BLaER1 (cell line): ENCODE data around the gene DMWD.
A peak's percentile ranks its signal among the peaks of the same experiment; 100 is the strongest.
"Not testable (repeated sequence)": the region's sequence is repeated elsewhere in the genome, so short reads cannot be mapped to it uniquely, and the experiment has no call there.

ENCODE experiments used
- H3K27ac ChIP-seq: shearing (Covaris generic); formaldehyde crosslinking; 2 replicates; pipeline ENCODE4 v1.8.1; 2022
- H3K27me3 ChIP-seq: shearing (Covaris generic); formaldehyde crosslinking; 2 replicates; pipeline ENCODE4 v1.8.1; 2022
- H3K36me3 ChIP-seq: shearing (Covaris generic); formaldehyde crosslinking; 2 replicates; pipeline ENCODE4 v1.8.1; 2022
- H3K4me1 ChIP-seq: shearing (Covaris generic); formaldehyde crosslinking; 2 replicates; pipeline ENCODE4 v1.8.1; 2022
- H3K4me2 ChIP-seq: shearing (Covaris generic); formaldehyde crosslinking; 2 replicates; pipeline ENCODE4 v1.8.1; 2022
- H3K4me3 ChIP-seq: shearing (Covaris generic); formaldehyde crosslinking; 2 replicates; pipeline ENCODE4 v1.8.1; 2022
- H3K9ac ChIP-seq: shearing (Covaris generic); formaldehyde crosslinking; 2 replicates; pipeline ENCODE4 v1.8.1; 2022
- H3K9me3 ChIP-seq: shearing (Covaris generic); formaldehyde crosslinking; 2 replicates; pipeline ENCODE4 v1.8.1; 2022
- H4K20me1 ChIP-seq: shearing (Covaris generic); formaldehyde crosslinking; 2 replicates; pipeline ENCODE4 v1.8.1; 2022
- Cebpa-rat ChIP-seq: shearing (Covaris generic); IDR thresholded peaks from 2 replicates; pipeline ENCODE4 v1.8.1; 2022

DMWD gene

DNA sequence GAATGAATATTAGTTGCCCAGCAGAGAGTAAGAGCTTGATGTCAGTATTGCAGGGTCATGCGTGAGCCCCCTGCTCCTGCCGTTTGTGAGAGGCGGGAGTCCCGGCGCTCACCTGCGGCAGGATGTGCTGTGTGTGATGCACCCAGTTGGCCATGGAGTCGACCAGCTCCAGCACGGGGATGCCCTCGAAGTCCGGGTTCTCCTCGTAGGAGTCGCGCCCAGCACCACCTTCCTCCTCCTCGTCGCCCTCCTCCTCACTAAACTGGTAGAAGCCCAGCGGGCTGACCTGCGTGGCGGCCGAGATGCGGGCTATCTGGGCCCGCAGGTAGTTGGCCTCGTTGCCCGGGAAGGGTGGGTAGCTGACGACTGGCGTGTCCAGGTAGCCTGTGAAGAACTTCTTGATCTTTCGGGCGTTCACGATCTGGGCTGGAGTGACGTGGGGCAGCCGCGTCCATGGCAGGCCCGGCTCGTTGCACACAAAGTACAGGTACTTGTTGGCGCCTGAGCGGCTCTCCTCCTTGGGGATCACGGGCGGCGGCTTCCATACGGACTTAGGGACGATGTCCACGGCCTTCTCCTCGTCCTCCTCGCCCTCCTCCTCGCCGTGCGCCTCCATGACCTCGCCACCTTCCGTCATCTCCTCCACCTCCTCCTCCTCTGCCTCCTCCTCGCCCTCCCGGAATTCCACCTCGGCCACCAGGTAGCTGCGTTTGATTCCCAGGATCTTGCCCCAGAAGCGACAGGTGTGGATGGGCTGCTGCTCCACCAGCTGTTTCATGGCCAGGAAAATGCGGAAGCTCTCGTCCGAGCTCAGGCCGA is 11.7 kb upstream of the DMWD start:
- no peak for TF ChIP-seq Cebpa-rat
- Histone ChIP-seq H4K20me1 (peaks cover 12% of the 10 kb centered on the region), H3K4me1 (peaks cover 31% of the 10 kb centered on the region), H3K36me3 (no peaks in the 10 kb centered on the region), H3K4me3 (no peak overlapping the region), H3K9me3 (no peaks in the 10 kb centered on the region), H3K4me2 (no peak overlapping the region), H3K27me3 (no peaks in the 10 kb centered on the region), H3K27ac (no peak overlapping the region), H3K9ac (no peak overlapping the region)

GRCh38 chr19:45801603-45802175 is 9.0 kb upstream of the DMWD start:
- Histone ChIP-seq H3K27me3 (no peaks in the 10 kb centered on the region), H4K20me1 (peaks cover 14% of the 10 kb centered on the region), H3K4me2 (peak overlapping the region; percentile 28; the same call in 1 of the 2 replicates), H3K27ac (no peak overlapping the region), H3K9ac (no peak overlapping the region), H3K4me3 (no peak overlapping the region), H3K4me1 (peaks cover 34% of the 10 kb centered on the region), H3K9me3 (no peaks in the 10 kb centered on the region), H3K36me3 (no peaks in the 10 kb centered on the region)
- TF ChIP-seq Cebpa-rat, result no peak

- Histone ChIP-seq H3K9me3 (no peaks in the 10 kb centered on the region), H3K9ac (no peak overlapping the region), H3K4me1 (peaks cover 34% of the 10 kb centered on the region), H3K27ac (no peak overlapping the region; the same call in 1 of the 2 replicates), H3K27me3 (no peaks in the 10 kb centered on the region), H3K4me3 (no peak overlapping the region), H4K20me1 (peaks cover 14% of the 10 kb centered on the region), H3K4me2 (peak overlapping the region; percentile 80), H3K36me3 (no peaks in the 10 kb centered on the region)
- TF ChIP-seq Cebpa-rat, result no peak
Measured at GRCh38 chr19:45800070-45800553, 7.5 kb upstream of the DMWD start.

DNA sequence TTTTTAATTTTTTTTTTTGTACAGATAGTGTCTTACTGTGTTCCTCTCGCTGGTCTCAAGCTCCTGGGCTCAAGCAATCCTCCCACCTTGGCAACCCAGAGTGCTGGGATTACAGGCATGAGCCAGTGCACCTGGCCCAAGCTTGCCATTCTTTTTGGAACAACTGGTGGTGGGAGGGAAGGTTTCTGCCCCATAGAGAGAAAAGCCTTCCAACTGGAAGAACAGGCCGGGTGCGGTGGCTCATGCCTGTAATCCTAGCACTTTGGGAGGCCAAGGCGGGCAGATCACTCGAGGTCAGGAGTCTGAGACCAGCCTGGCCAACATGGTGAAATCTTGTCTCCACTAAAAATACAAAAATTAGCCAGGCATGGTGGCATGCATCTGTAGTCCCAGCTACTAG is 6.9 kb upstream of the DMWD start:
- not testable (repeated sequence) for H3K27me3 ChIP-seq, H3K27ac ChIP-seq, H3K4me3 ChIP-seq, H3K36me3 ChIP-seq, H3K9me3 ChIP-seq
- Histone ChIP-seq H3K9ac (peak overlapping the region; percentile 32; the same call in 1 of the 2 replicates), H4K20me1 (peaks cover 14% of the 10 kb centered on the region), H3K4me1 (peaks cover 34% of the 10 kb centered on the region), H3K4me2 (peak overlapping the region; percentile 80)

DNA sequence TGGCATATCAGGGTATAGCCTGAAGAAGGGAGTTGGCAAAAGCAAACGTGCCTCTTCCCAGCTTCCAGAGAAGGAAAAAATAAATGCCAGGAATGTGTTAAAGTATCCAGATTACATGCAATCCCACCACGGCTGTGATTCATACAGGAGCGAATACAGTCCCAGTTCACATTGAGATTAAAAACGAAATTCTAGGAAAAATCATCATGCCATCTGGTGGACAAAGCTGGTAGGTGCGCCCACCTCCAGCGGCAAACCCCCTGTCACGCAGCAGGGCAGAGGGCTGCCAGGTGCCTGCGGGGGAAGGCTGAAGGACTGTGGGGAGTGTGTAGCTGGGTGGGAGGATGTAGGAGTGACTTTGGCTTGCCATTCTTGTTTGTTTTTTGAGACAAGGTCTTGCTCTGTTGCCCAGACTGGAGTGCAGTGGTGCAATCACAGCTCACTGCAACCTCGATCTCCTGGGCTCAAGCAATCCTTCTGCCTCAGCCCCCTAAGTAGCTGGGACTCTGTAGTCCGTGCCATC is 6.4 kb upstream of the DMWD start:
- H4K20me1 ChIP-seq, result peaks cover 14% of the 10 kb centered on the region
- no peak overlapping the region for H3K4me3 ChIP-seq
- H3K4me2 ChIP-seq, result peak overlapping the region; percentile 80
- peaks cover 35% of the 10 kb centered on the region for H3K4me1 ChIP-seq
- no peak overlapping the region; the same call in 1 of the 2 replicates for H3K9ac ChIP-seq
- peak; percentile 63 for TF ChIP-seq Cebpa-rat
- no peaks in the 10 kb centered on the region for H3K27me3 ChIP-seq
- no peaks in the 10 kb centered on the region for H3K36me3 ChIP-seq
- H3K27ac ChIP-seq, result no peak overlapping the region; the same call in 1 of the 2 replicates
- H3K9me3 ChIP-seq, result no peaks in the 10 kb centered on the region

GRCh38 chr19:45794627-45795026 is 2.0 kb upstream of the DMWD start:
- Histone ChIP-seq H3K4me3 (no peak overlapping the region), H3K4me1 (peaks cover 45% of the 10 kb centered on the region), H3K4me2 (no peak overlapping the region), H3K27ac (no peak overlapping the region), H4K20me1 (peaks cover 33% of the 10 kb centered on the region), H3K27me3 (peaks cover 2% of the 10 kb centered on the region), H3K9ac (no peak overlapping the region), H3K36me3 (peaks cover 4% of the 10 kb centered on the region), H3K9me3 (no peaks in the 10 kb centered on the region)
- TF ChIP-seq Cebpa-rat, result no peak

DNA sequence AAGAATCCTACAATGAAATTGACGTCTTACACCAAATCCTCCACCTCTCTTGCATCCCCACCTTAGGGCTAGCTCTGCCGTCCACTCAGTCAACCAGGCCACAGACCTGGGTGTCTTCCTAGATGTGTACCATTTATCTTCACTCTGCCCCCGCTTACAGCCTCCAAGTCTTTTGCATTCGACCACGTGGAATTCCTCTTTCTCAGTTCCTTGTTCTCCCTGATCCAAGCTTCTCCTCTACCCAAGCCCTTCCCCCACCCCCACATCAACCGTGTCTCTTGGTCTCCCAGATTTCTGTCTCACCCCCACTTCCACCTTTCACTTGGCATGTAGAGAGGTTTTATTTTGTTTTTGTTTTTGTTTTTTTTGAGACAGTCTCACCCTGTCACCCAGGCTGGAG is 1.2 kb upstream of the DMWD start:
- Histone ChIP-seq H3K27me3 (peaks cover 10% of the 10 kb centered on the region), H3K27ac (no peak overlapping the region), H3K9me3 (no peaks in the 10 kb centered on the region), H3K4me1 (peaks cover 37% of the 10 kb centered on the region), H4K20me1 (peaks cover 35% of the 10 kb centered on the region), H3K4me3 (no peak overlapping the region), H3K9ac (no peak overlapping the region), H3K4me2 (peak overlapping the region; percentile 75; the same call in 1 of the 2 replicates), H3K36me3 (peaks cover 12% of the 10 kb centered on the region)
- TF ChIP-seq Cebpa-rat, result no peak

- H3K27ac ChIP-seq, result no peak overlapping the region
- peaks cover 19% of the 10 kb centered on the region for H3K36me3 ChIP-seq
- peak overlapping the region; percentile 92 for H3K4me3 ChIP-seq
- H3K9ac ChIP-seq, result no peak overlapping the region
- H3K4me2 ChIP-seq, result peak overlapping the region; percentile 75
- no peak for TF ChIP-seq Cebpa-rat
- peaks cover 42% of the 10 kb centered on the region for H4K20me1 ChIP-seq
- H3K27me3 ChIP-seq, result peaks cover 17% of the 10 kb centered on the region
- no peaks in the 10 kb centered on the region for H3K9me3 ChIP-seq
- H3K4me1 ChIP-seq, result peaks cover 35% of the 10 kb centered on the region
Measured at GRCh38 chr19:45793178-45793564, 526 bp upstream of the DMWD start.

- no peak for TF ChIP-seq Cebpa-rat
- Histone ChIP-seq H3K36me3 (peaks cover 32% of the 10 kb centered on the region), H3K4me3 (peak overlapping the region; percentile 92), H3K27ac (peak overlapping the region; percentile 91), H4K20me1 (peaks cover 55% of the 10 kb centered on the region), H3K4me1 (peaks cover 35% of the 10 kb centered on the region), H3K27me3 (peaks cover 21% of the 10 kb centered on the region), H3K9ac (peak overlapping the region; percentile 89), H3K9me3 (no peaks in the 10 kb centered on the region), H3K4me2 (peak overlapping the region; percentile 95)
Measured at GRCh38 chr19:45791744-45792469, 738 bp downstream of the DMWD start.
